GM19397 (cell line): ENCODE measurements around the gene NR1H2.
"Not testable (repeated sequence)": the region's sequence is repeated elsewhere in the genome, so short reads cannot be mapped to it uniquely, and the experiment has no call there.

ENCODE experiments used
- ATAC-seq: cut with Tn5 transposase; IDR thresholded peaks from one replicate; pipeline ENCODE4 v1.9.1; 2021; ENCODE audit warnings: mild to moderate bottlenecking, moderate library complexity; ENCODE audit not compliant: unreplicated experiment

NR1H2 gene

DNA sequence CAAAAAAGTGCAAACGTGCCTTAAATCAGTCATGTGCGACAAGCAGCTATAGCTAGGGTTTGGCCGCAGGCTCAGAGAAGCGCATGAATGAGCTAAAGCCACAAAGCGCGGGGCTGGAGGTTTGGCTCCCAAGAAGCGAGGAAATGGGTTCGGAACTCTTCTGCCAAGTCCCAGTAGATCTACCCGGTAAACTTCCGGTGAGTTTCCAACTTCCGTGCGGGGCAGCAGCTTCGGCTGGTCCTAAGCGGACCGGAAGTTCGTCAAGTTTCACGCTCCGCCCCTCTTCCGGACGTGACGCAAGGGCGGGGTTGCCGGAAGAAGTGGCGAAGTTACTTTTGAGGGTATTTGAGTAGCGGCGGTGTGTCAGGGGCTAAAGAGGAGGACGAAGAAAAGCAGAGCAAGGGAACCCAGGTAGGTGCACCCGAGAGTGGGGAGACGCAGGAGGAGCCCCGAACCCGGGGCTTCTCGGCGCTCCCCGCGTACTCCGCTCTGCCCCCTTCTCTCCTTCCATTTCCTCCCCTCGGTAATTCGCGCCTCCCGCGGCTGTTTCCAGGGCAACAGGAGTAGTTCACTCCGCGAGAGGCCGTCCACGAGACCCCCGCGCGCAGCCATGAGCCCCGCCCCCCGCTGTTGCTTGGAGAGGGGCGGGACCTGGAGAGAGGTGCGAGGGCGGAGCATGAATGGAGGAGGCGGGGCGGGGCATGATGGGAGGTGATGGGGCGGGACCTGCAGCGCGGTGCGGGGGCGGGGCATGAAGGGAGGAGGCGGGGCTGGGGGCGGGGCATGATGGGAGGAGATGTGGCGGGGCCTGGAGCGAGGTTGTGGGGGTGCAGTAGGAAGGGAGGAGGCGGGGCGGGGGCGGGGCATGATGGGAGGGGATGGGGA is at the start of gene NR1H2:
Gene NR1H2 (plus strand): TSS at position 292 of the 885 bp plus-strand sequence. CDS start 1,149 bp downstream, outside the sequence.
- ATAC-seq = peak; percentile 88

DNA sequence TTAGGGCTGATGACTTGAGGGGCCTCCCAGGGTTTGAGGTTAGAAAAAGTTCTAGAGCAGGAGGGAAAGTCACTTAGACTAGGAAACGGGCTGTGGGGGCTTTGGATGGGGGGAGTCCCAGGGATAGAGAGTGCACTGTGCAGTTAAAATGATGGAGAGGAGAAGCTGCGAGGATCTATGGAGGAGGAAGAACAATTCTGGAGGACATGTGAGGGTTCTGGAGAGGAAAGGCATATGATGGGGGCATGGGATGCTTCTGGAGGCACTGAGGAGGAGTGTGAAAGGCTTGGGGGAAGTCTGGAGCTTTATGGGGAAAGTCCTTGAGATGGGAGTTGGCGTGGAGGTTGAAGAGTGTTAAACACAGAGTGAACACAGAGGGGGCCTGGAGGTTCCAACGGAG is 49.2 kb upstream of the NR1H2 start:
- ATAC-seq = no peak

DNA sequence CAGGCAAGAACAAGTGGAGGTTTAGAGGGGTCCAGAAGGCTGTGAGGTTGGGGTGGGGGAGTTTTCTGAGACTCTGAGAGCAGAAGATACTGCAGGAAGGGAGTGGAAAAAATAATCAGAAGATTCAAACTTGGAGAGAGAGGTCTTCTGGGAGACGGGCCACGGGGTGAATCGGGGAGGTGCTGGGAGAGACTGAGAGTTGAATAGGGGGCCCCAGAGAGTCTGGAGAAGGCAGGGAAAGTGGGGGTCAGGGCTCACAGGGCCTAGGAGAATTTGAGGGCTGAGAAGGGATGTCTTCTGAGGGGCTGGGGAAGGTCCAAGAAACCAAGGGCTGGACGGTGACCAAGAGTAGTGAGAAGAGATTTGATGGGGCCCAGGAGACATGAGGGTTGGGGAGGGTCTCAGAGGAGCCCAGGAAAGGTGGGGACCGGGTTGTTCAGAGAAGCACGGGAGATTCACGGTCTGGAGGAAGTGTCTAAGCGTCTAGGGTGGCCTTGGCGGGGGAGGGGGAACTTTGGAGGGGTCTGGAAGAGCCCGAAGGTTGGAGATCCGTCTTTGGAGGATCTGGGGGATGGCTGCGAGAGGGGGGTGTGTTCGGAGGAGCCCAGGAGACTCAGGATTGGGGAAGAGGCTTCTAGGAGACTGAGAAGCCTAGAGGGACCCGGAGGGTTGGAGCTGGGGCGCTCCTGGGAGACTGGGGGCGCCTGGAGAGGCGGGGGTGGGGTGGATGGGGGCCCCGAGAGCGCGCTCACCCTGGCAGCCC is 48.6 kb upstream of the NR1H2 start:
- no peak for ATAC-seq

DNA sequence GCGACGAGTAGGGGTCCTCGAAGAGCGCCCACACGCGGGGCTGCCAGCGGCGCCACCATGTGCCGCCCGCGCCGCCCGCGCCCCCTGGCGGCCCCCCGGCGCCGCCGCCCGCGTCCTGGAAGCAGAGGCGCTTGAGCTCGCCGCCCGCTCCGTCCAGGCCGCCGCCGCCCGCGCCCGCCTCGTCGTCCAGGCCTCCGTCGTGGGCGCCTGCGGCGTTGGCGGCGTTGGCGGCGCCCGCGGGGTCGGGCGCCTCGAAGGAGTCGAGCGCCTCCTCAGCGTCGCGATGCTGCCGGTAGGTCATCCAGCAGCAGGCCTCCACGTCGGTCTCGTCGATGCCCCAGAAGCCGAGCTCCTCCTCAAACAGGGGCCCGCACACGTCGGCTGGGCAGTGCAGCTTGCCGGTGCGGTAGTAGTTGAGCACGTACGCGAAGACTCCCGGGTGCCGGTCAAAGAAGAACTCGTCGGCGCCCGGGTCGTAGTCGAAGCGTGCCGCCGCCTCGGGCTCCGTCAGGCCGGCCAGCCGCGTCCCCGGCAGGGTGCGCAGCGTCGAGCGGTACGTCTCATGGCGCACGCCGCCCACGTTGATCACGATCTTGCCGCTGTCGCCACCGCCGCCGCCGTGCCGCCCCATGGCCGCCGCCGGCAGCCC is 47.9 kb upstream of the NR1H2 start:
- no peak for ATAC-seq

DNA sequence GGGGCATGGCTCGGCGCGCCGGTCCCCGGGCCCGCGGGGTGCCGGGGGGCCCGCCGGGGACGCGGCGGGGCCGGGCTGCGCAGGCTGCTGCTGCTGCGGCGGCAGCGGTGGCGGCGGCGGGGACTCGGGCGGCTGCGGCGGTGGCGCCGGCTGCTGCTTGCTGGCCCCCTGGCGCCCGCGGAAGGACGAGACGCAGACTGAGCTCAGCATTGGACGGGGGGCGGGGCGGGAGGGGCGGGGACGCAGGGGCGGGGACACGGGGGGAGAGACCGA is 47.4 kb upstream of the NR1H2 start:
- no peak for ATAC-seq

DNA sequence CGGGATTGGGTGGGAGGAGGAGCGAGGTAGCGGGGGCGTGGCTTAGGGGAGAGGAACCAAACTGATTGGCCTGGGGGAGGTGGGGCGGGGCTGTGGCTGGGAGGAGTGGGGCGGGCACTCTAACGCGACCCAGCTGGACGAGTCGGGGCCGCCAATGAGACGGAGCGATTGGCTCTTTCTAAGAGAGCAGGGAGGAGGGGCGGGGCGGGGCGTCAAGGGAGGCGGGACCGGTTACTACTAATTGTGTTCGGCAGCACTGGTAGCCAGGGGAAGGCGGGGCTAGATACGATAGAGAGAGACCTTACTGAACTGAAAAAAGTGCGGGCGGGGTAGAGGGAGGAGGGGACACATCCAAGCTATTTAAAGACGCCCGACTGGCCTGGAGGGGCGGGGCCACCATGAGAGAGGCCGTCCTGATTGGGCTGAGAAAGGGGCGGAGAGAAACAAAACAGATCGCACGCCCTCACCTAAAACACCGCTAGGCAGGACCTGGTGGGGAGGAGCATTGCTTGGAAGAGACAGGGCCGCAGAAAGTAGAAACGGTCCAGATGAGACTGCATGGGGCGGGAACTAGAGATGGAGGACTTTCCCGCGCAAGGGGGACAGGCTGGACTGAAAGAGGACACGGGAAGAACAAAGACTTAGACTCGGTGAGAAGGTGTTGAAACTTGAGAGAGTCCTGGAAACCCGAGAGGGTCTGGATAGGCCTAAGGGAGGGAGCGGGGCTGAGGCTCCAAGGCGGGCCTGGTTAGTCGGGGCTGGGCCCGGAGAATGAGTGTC is 46.9 kb upstream of the NR1H2 start, which contains the start of gene KCNC3:
Gene KCNC3 (minus strand): TSS at position 232 of the 780 bp plus-strand sequence. CDS start 295 bp downstream, outside the sequence.
- peak; percentile 40 for ATAC-seq

DNA sequence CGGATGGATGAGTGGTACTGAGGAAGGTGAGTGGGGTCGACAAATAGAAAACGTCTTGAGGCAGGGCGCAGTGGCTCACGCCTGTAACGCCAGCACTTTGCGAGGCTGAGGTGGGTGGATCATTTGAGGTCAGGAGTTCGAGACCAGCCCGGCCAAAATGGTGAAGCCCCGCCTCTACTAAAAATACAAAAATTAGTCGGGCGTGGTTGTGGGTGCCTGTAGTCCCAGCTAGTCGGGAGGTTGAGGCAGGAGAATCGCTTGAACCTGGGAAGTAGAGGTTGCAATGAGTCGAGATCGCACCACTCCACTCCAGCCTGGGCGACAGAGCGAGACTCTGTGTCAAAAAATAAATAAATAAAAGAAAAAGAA is 46.3 kb upstream of the NR1H2 start:
- not testable (repeated sequence) for ATAC-seq

DNA sequence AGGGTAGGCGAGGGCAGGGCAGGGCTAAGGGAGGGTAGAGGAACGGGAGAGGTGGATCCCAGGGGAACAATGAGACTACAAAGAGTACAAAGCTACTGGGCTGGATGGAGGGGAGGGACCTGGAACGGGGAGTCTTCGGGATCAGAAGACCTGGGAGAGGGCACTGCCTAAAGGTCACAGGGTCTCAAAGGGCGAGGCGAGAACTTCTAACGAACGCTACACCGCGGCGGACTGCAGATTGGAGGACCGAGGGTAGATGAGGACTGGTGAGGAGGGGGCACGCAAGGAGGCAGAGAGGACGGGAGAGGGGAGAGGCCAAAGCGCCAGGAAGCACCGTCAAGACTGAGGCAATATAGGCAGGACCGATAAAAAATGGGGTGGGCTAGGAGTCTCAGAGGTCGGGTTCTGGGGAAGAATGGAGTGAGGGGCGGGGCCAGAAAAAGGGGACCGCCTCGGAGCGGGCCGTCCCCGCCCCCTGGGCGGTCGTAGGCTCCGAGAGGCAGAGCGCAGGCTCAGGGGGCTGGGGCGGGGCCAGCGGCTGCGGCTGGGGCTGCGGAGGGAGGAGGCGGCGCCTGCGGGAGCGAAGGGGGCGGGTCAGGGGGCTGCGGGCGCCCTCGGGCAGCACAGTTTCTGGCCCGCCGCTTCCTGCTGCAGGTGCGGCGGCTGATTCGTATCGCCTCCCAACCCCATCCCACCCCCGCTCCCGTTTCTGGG is 45.7 kb upstream of the NR1H2 start:
- no peak for ATAC-seq

DNA sequence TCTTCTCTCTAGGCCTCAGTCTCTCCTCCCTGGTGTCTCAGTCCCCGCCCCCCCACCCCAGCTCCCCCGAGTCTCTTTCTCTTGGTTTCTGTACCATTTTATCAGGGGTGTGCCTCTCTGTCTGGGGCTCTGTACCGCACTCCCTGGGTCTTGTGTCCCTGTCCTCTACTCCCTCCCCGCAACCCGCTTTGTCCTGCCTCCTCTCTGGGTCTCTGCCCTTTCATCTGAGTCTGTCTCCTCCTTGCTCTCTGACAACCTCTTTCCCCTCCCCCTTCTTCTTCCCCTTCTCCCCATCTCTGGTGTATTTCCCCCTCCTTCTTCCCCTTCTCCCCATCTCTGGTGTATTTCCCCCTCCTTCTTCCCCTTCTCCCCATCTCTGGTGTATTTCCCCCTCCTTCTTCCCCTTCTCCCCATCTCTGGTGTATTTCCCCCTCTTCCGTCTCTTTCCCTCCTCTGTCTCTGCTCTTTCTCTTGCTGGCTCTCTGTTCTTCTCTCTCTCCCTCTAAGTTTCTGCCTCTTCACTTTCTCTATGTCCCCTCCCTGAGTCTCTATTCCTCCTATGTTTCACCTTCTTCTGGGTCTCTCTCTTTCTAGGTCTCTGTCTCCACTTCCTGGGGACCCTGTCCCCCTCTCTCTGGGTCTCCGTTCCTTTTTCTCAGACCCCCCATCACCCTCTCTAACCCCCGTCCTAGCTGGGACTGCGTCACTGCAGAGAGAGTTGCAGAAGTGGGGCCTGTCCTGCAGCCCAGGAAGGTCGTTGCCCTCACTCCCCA is 44.9 kb upstream of the NR1H2 start:
- ATAC-seq = no peak

DNA sequence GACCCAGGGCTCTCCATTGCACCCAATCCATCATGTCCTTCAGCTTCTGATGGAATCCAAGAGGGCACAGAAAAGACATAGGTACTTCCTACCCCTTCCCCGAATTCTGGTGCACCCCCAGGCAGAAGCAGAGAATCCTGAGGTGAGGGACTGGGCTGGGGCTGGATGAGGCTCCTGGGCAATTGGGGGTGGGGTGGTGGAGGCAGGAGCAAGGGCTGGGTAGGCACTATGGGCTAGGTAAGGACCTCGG is 44.3 kb upstream of the NR1H2 start:
- ATAC-seq = no peak

DNA sequence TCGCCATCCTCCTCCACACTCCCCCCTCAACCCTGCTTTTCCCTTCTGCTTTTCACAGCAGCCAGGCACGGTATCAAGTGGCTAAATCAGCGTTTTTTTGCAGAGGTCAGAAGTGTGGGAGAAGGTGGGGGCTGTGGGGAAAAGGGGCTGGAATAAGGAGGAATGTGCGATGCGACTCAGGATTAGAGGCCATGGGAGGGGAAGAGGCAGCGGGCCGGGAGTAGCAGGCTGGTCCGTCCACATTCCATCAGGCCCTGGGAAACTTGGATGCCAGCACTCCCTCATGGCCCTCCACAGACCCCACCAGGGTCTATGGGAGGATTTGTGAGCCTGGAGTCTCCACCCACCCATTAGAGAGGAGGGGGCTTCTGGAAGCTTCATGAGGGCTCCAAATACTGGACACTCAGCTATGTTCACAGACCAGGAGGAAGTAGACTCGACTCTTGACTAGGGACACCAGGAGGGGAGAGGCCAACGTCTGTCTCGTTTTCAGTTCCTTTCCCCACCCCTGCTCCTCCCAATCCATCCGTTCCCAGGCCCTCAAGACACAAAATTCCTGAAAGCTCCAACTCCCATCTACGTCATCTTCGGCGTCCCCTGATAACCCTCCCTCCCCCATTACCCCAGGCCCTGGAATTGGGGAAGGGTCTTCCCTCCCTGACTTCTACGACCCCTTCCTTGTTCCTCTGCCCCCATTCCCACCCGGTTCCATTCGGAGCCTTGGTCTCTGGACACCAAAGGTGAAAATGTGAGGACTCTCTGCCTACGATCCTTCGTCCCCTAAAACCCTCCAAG is 43.8 kb upstream of the NR1H2 start:
- no peak for ATAC-seq

DNA sequence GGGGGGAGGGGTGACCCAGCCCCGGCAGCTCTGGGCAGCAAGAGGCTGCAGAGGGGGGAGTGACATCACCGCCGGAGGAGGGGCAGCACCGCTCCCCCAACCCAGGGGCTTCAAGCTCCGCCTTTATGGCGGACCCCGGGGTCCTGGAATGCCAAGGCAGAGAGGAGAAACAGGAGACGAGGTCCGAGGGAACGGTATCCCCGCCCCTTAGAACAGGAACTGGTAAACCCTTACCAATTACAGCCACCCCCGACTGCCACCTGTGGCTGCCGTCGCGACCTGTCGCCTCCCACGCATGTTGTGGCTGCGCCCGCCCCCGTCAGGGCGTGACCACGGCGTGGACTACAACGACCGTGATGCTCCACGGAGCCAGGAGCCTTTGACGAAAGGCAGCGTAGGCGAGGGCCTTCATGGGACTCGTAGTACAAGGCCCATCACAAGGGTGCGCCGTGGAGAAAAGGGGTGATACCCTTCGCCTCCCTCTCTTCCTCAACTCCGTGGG is 43.0 kb upstream of the NR1H2 start:
- ATAC-seq = peak; percentile 47

DNA sequence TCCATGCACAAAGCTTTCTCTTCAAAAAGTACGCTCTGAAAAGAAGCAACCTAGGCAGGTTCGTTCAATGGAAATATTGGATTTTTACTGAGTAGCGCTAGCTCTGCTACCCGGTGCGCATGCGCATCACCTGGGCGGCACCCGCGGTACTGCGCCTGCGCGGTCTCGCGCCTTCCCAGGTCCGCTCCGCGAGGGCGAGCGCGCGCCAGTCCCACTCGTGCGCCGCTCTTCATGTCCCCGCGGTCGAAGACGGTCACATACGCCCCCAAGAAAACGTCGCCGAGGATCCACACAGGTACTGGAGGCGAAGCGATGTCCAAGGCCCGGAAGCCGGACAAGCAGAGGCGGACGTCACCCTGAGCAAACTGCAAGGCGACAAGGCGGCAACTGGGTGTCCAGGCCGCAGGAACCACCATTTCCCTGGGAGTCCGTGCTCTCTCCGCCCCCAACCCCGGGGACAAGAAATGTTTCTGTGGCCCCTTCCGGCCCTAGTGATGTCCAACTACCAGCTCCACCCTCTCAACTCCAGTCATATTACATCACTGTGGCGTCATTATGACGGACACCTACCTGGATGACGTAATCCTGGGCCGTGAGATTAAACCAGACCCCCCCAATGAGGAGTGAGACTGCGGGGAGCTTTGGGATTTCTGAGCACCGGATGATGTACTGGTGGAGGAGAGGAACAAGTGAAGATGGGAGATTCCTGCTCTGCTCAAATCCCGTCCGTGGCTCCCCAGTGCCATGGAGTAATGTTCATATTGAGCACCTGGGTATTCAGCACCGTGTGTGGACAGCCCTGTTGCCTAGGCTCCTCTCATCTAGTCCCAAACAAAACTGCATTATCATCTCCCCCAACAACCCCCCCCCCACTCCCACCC is 42.3 kb upstream of the NR1H2 start:
- ATAC-seq = peak; percentile 32

DNA sequence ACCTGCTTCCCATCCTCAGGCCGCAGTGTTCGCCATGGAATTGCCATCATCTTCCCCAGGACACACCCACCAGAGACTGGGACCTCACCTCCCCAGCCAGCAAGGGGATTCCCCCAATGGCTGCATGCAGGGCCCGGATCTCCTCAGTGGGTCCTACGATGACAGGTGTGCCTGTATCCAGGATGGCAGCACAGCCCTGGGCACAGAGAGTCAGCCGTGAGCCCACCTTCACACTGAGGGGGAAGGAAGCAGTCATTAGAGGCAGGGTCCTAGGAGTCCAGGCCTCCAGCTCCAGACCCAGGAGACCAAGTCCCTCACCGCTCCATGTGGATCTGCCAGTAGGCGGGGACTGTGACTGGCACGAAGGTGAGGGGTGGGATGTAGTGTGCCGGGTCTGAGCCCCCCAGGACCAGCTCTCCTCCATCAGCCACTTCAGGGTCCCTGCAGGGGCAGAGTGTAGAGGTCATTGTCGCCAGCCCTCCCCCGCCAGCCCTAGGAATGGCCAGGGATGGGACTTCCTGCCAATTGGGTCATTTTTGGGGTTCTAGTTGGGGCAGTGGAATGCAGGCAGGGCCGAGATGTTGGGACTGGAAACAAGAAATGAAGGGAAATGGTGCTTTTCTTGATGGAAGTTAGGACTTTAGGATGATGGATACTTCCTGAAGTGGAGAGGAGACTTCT is 41.4 kb upstream of the NR1H2 start:
- ATAC-seq = no peak

DNA sequence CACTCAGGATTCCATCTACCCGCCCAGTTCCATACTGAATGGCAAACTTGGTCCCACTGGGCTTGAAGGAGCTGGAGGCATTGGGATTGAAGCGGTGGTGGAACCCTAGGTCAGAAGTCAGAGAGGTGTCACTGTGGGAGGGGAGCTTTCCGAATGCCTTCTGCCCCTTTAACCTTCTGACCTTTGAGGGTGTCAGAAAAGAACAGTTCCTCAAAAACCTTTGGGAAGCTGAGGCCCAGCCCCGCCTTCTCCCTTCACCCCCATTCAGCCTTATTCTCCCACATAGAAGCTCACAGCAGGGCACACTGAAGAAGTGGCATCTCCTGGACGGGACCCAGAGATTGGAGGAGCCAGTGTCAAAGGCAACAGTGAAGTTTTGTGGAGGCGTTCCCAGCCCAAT is 39.2 kb upstream of the NR1H2 start:
- ATAC-seq = not testable (repeated sequence)

DNA sequence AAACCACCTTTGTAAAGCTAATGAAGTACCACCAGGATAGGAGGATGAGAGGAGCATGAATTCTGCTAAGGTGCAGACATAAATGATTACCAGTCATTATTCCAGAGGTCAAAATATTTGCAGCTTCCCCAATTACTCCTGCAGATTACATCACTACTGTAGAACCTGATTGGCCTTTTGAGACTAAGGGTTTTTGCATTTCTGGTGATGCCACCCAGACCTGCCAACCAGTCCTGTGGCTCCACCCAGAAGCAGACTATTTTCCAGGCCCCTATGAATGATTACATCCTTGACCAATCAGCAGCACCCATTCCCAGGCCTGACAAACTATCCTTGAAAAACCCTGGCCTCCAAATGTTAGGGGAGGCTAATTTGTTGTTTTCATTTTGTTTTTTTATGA is 35.9 kb upstream of the NR1H2 start:
- no peak for ATAC-seq

DNA sequence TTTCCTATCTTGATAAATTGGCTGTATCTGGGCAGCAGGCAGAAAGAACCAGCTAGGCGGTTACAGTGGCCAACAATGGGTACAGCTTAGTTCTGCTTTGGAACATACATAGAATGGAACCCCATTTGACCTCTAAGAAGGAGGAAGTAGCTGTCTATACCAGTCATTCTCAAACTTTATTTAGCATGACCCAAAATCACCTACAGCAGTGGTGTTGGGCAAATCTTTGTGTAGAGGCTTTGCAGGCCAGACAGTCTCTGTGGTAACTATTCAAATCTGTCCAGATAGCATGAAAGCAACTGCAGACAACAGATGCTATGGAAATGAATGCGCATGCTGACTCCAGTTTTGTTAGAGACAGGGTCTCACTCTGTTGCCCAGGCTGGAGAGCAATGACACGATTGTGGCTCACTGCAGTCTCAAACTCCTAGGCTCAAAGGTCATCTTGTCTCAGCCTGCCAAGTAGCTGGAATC is 35.1 kb upstream of the NR1H2 start:
- ATAC-seq = peak; percentile 55
